Diencephalon (tissue), 1 donor: ENCODE measurements around the gene GPX2. TPM values are rescaled to one million over a fixed set of nuclear protein-coding genes. Genes with fewer than 3 reads are reported as not detected.

Experiments
- small RNA-seq: library from RNA; depleted of rRNA; stranded (forward); fragments of <200 nt; gene quantifications from one replicate; pipeline ENCODE3, GENCODE V24; 2014
- total RNA-seq: library from RNA; depleted of rRNA; stranded (reverse); fragments of >200 nt; gene quantifications from one replicate; pipeline ENCODE4 v1.2.3, GENCODE V29; 2014

The GPX2 gene
- total RNA-seq = not detected

DNA sequence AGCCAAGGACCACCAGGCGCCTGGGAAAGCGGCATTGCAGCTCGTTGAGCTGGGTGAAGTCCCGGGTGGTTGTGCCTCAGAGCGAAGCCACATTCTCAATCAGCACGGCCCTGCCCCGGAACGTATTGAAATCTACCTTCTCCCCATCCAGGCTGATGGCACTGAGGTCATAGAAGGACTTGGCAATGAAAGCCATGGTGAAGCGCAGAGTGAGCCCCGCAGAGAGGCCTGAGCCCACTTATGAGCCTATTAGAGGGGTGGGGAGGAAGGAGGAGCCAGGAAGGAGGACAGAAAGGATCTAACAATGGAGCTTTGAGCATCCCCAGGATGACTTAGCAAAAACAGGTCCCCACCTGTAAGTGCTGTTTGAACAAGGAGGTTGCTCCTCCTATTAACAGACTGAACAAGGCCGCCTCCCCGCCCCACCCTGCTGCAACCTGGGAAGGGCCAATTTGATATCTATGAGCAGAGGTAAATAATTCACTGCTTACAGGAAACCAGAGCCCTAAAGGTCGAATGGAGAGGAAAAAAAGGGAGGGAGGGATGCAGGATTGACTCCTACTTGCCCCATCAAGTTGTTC is at the start of gene GPX2:
TSS of gene GPX2 (minus strand) at position 215 of the 581 bp plus-strand sequence. CDS start at position 196, 19 bp downstream.

DNA sequence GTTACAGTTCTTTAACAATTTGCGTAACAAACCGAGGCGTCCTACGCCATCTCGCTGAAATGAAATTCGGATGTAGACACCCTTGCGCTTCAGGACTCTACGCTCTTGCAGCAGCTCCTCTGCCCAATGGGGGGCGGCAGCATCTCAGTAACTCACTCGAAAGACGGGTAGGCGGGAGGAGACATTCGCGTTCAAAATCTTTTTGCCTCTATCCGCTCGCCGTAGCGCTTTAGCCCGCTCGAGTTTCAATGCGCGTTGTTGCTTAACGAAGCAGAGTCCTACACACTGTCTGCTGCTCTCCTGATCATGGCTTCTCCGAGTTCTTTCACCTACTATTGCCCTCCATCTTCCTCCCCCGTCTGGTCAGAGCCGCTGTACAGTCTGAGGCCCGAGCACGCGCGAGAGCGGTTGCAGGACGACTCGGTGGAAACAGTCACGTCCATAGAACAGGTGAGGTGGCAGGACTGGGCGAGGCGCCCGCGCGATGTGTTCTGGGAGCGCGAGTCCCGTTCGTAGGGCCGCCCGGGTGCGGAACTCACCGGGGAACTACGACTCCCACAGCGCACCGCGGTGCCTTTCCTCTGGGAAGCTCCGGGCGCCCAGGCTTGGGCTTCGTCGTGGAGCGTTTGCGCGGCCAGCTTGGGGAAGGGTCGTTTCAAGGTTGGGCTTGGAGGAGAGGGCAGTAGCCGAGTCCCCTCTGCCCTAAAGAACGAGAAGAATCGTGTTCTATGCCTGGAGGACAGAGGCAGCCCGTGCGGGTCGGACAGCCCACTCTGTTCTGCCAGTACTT is 44.3 kb upstream of the GPX2 start, which contains the start of gene FNTB:
TSS of gene FNTB (plus strand) at position 248 of the 790 bp plus-strand sequence. CDS start at position 307, 59 bp downstream.

DNA sequence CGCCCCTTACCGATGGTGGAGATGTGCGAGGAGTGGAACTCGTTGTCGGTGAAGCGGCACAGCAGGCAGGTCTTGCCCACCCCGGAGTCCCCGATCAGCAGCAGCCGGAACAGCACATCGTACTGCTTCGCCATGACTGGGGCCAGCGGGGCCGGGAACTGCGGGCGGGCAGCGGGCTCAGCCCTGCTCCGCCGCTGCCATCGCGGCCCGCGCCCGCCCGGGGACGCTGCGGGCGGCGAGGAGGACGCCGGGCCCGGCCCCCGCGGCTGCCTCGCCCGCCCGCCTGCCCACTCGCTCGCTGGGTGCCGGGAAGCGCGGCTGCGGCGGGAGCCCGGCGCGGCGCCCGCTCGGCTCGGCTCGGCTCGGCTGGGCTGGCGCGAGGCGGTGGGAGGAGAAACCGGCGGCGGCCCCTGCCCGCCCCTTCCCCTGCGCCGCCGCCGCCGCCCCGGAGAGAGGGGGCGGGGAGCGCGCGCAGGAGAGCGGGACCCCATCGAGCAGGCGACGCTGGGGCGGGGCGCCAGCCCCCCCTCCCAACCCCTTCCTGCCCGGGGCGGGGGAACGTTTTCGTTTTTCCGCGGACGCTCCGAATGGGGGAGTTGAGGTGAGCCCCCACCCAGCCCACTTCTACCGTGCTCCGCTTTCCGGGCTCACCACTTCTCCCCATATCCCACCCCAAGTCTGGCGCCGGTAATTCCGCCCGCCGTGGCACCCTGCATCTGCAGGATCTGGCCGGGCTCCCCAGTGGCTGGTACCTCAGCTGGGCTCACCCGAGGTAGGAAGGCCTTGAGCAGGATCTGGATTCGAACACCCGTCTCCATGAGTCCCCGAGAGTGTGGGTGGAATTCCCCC is 29.6 kb upstream of the GPX2 start, which contains the start of gene RAB15:
TSS of gene RAB15 (minus strand) at position 394 of the 849 bp plus-strand sequence. CDS start at position 134, 260 bp downstream.

DNA sequence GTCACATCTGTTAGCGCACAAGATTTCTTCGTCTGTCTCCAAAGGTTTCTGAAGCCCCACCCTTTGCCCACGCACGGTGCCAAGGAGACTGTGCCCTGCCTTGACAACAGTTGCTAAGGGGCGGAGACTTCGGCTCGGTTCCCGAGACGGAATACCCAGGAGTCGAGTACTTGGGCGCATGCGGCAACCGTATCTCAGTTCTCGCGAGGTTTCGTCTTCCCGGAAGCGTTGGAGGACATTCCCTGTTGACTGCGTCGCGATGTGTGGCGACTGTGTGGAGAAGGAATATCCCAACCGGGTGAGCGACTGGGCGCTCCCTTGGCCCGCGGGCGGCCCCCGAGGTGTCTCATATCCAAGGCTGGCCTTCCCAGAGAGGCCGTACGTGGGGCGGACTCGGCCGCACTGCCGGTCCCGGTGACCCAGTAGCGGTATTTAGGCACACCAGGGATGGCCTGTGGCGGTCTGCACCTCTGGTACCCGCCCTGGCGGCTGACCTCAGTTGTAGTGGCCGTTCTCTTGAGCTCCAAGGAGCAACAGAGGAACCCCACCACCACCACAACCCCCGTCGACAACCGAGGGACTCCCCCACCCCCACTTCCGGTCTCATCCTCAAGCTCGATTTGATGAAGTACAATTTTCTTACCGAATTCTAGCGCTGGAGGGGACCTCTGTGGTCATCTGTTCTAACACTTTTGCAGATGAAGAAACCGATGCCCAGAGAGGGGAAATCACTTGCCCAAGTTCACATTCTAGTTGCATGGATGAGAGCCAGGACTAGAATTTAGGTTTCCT is 28.1 kb downstream of the GPX2 start, which contains the start of gene CHURC1:
TSS of gene CHURC1 (plus strand) at position 219 of the 792 bp plus-strand sequence. CDS start at position 260, 41 bp downstream.

Small RNAs within 50 kb of the gene (small RNA-seq; reads per million reads assigned to genes)
- gene RPPH1-2P = not detected

Other genes starting within 250 kb of the GPX2 start
- gene PLEKHG3, start 238.3 kb downstream of the GPX2 start, total RNA-seq = 9.9 TPM
- 28.1 TPM for gene SPTB, start 62.8 kb downstream of the GPX2 start, total RNA-seq
- gene CHURC1, start 28.3 kb downstream of the GPX2 start, total RNA-seq = 47.7 TPM
- 44.1 TPM for gene RAB15, start 29.6 kb upstream of the GPX2 start, total RNA-seq
- 16.4 TPM for gene FNTB, start 44.1 kb upstream of the GPX2 start, total RNA-seq
- 57.7 TPM for gene MAX, start 159.8 kb upstream of the GPX2 start, total RNA-seq